ENCODE measurements around the gene LDLRAP1.

GRCh38 chr1:25615172-25615541 lies 71.8 kb downstream of the LDLRAP1 start:
- TF ChIP-seq CTCF (conservative IDR thresholded peaks at IDR 0.05) (no peak), EZH2 (IDR thresholded peaks at IDR 0.05; ENCODE audit: low read depth) (no peak)

Measured in PC-9 (cell line).